Lower leg skin (tissue), 4 donors: ENCODE measurements around the gene HPD. TPM values are rescaled to one million over a fixed set of nuclear protein-coding genes. Genes with fewer than 3 reads are reported as not detected.

ENCODE experiments used
- DNase-seq, 2 donors: peaks; one replicate each; pipeline ENCODE4 v3.0.0-alpha.2; 2019; ENCODE audit warnings: low spot score in 2 of 2
- H3K4me3 ChIP-seq: fragments of 200-600 bp; sonication (generic); 2 replicates; pipeline ENCODE4 v1.5.1; 2017; ENCODE audit warnings: mild to moderate bottlenecking, low read depth; ENCODE audit not compliant: poor library complexity, severe bottlenecking
- CTCF ChIP-seq, 3 donors: fragments of 450-650 bp; IDR thresholded peaks; one replicate each; pipeline ENCODE4 v1.5.1; 2016; ENCODE audit warnings: antibody characterized with exemption in 3 of 3, mild to moderate bottlenecking in 3 of 3, moderate library complexity in 2 of 3
- POLR2A ChIP-seq, 2 donors: fragments of 450-650 bp; IDR thresholded peaks; one replicate each; pipeline ENCODE4 v1.6.1; 2016 to 2017; ENCODE audit warnings: antibody characterized with exemption in 2 of 2, mild to moderate bottlenecking in 1 of 2, moderate library complexity in 1 of 2
- WGBS, 2 donors: methylation state at CpG; one replicate each; pipeline ENCODE4 v1.1.5; 2018; 5-methylcytosine and 5-hydroxymethylcytosine counted together
- intact Hi-C: fragments of 100-400 bp; cut with DNase I; formaldehyde crosslinking; loops from one replicate; pipeline ENCODE4 v1.15.0; 2023; ENCODE audit warnings: low total_unique reads
- total RNA-seq, 4 donors: library from RNA; depleted of rRNA; stranded (reverse); fragments of >200 nt; gene quantifications; one replicate each; pipeline ENCODE4 v1.1.0, GENCODE V29; 2016

Gene HPD
- total RNA-seq: not detected

- TF ChIP-seq CTCF (IDR thresholded peaks at IDR 0.05) (no peak), POLR2A (IDR thresholded peaks at IDR 0.05) (no peak)
- 62 to 64% methylated on average over 16 of the region's 16 CpGs for WGBS, 2 donors
- no peak within 1 kb of the TSS for H3K4me3 ChIP-seq
- DNase-seq: peak in 1 of 2 donors; percentile 35
- intact Hi-C loops: no loop called here
These were observed at the start of gene HPD for GRCh38 chr12:121858662-121859572. HPD (minus strand) TSS chr12:121858859; CDS start chr12:121858823, 36 bp downstream.

- intact Hi-C loops: no loop called here
- no peak for DNase-seq
- H3K4me3 ChIP-seq: no peak overlapping the region
- WGBS, 2 donors: 59 to 69% methylated on average over 4 of the region's 4 CpGs
- TF ChIP-seq CTCF (IDR thresholded peaks at IDR 0.05) (no peak), POLR2A (IDR thresholded peaks at IDR 0.05) (no peak)
These were observed 47.1 kb upstream of the HPD start for GRCh38 chr12:121905746-121906145.

- 91 to 97% methylated on average over 2 of the region's 2 CpGs for WGBS, 2 donors
- H3K4me3 ChIP-seq: no peak overlapping the region
- DNase-seq: no peak
- intact Hi-C loops: no loop called here
- no peak for TF ChIP-seq POLR2A (IDR thresholded peaks at IDR 0.05)
- no peak for TF ChIP-seq CTCF (IDR thresholded peaks at IDR 0.05)
These were observed 44.5 kb upstream of the HPD start for GRCh38 chr12:121903202-121903601.

- intact Hi-C loops: no loop called here
- WGBS, 2 donors: 92 to 94% methylated on average over 14 of the region's 14 CpGs
- no peak for DNase-seq
- H3K4me3 ChIP-seq: no peak overlapping the region
- TF ChIP-seq POLR2A (IDR thresholded peaks at IDR 0.05) (no peak), CTCF (IDR thresholded peaks at IDR 0.05) (no peak)
These were observed 40.9 kb upstream of the HPD start for GRCh38 chr12:121899590-121899989.

- H3K4me3 ChIP-seq: no peak overlapping the region
- 77 to 89% methylated on average over 5 of the region's 5 CpGs for WGBS, 2 donors
- intact Hi-C loops: no loop called here
- no peak for TF ChIP-seq CTCF (IDR thresholded peaks at IDR 0.05)
- TF ChIP-seq POLR2A (IDR thresholded peaks at IDR 0.05): no peak
- no peak for DNase-seq
These were observed 39.6 kb upstream of the HPD start for GRCh38 chr12:121898287-121898686.
